ENCODE measurements around the gene LYPD1.

Gene LYPD1

GRCh38 chr2:132609101-132609890 is 60.7 kb downstream of the LYPD1 start:
- Histone ChIP-seq H3K4me3 (ENCODE audit: low read depth, low read length) (no peak overlapping the region), H3K36me3 (ENCODE audit: control insufficient read depth in 2 of 2, insufficient read depth in 1 of 2, low read length in 2 of 2) (no peaks in the 10 kb centered on the region), H3K9me3 (ENCODE audit: control insufficient read depth, insufficient read depth, low read depth, low read length) (no peaks in the 10 kb centered on the region), H3K4me1 (ENCODE audit: control insufficient read depth, insufficient read depth, low read length) (no peaks in the 10 kb centered on the region), H3K27ac (ENCODE audit: extremely low read depth, low read depth, low read length) (no peak overlapping the region)
- ChIA-PET POLR2A (no interaction called here), CTCF (no interaction called here)
- TF ChIP-seq ZXDB (tag by site-specific recombination; IDR thresholded peaks at IDR 0.05) (no peak), HIC1 (tag by site-specific recombination; IDR thresholded peaks at IDR 0.05) (no peak), BCL6B (tag by site-specific recombination; IDR thresholded peaks at IDR 0.05) (no peak), ZNF660 (tag by site-specific recombination; IDR thresholded peaks at IDR 0.05) (no peak), ZNF768 (tag by site-specific recombination; IDR thresholded peaks at IDR 0.05) (no peak), SALL2 (tag by site-specific recombination; IDR thresholded peaks at IDR 0.05; ENCODE audit: borderline replicate concordance) (no peak), ZEB2 (tag by site-specific recombination; IDR thresholded peaks at IDR 0.05) (no peak), HOXA7 (CRISPR knock-in tag; IDR thresholded peaks at IDR 0.05; ENCODE audit: borderline replicate concordance) (no peak), SP3 (tag by site-specific recombination; IDR thresholded peaks at IDR 0.05) (no peak), ZSCAN16 (tag by site-specific recombination; IDR thresholded peaks at IDR 0.05) (no peak), SP7 (tag by site-specific recombination; IDR thresholded peaks at IDR 0.05) (no peak), ZNF843 (tag by site-specific recombination; IDR thresholded peaks at IDR 0.05) (no peak), ZNF707 (tag by site-specific recombination; IDR thresholded peaks at IDR 0.05) (no peak), ZFP37 (tag by site-specific recombination; IDR thresholded peaks at IDR 0.05) (no peak), ZNF221 (tag by site-specific recombination; IDR thresholded peaks at IDR 0.05; ENCODE audit: borderline replicate concordance) (no peak), ZNF292 (tag by site-specific recombination; IDR thresholded peaks at IDR 0.05; ENCODE audit: borderline replicate concordance, low read depth) (no peak), CTCF (tag by site-specific recombination; IDR thresholded peaks at IDR 0.05) (no peak)

- Histone ChIP-seq H3K9me3 (ENCODE audit: control insufficient read depth, insufficient read depth, low read depth, low read length) (no peaks in the 10 kb centered on the region), H3K27ac (ENCODE audit: extremely low read depth, low read depth, low read length) (no peak overlapping the region), H3K4me1 (ENCODE audit: control insufficient read depth, insufficient read depth, low read length) (no peaks in the 10 kb centered on the region), H3K36me3 (ENCODE audit: control insufficient read depth in 2 of 2, insufficient read depth in 1 of 2, low read length in 2 of 2) (no peaks in the 10 kb centered on the region), H3K4me3 (ENCODE audit: low read depth, low read length) (no peak overlapping the region)
- TF ChIP-seq GLIS2 (tag by site-specific recombination; IDR thresholded peaks at IDR 0.05) (no peak), AEBP2 (tag by site-specific recombination; IDR thresholded peaks at IDR 0.05; ENCODE audit: borderline replicate concordance) (no peak), ZNF510 (tag by site-specific recombination; IDR thresholded peaks at IDR 0.05; ENCODE audit: insufficient replicate concordance) (no peak), ZSCAN5A (tag by site-specific recombination; IDR thresholded peaks at IDR 0.05) (no peak), EGR2 (tag by site-specific recombination; IDR thresholded peaks at IDR 0.05; ENCODE audit: low read depth) (no peak), HIC1 (tag by site-specific recombination; IDR thresholded peaks at IDR 0.05) (no peak), ZNF692 (tag by site-specific recombination; IDR thresholded peaks at IDR 0.05) (no peak)
- CTCF ChIA-PET: no interaction called here
- POLR2A ChIA-PET: no interaction called here
These were observed 61.7 kb downstream of the LYPD1 start for GRCh38 chr2:132608311-132608710.
